Measurements from ENCODE around the gene FRG2.
"Not testable (repeated sequence)": the region's sequence is repeated elsewhere in the genome, so short reads cannot be mapped to it uniquely, and the experiment has no call there.

Gene FRG2

DNA sequence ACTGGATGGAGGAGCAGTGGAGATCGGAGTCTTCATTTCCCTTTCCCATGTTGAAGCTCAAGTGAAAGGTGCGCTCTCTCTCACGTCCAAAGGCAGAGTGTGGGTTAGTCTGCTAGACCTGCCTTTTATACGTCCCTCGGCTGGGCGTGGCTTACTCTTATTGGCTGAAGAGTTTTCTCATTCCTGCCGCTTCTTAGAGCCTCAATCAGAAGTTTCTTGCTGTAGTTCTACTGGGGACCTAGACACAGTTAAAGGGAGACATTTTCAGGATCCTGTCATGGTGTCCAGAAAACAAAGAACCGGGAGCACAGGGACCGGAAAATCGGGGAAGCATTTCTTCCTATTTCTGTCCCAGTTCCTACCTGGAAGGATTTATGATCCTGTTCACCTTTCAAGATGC is at the start of gene FRG2:
Gene FRG2 (minus strand): TSS at position 101 of the 400 bp plus-strand sequence. CDS start 52 bp downstream, at position 49.
- DNase-seq (ENCODE audit: low spot score), result not testable (repeated sequence)

DNA sequence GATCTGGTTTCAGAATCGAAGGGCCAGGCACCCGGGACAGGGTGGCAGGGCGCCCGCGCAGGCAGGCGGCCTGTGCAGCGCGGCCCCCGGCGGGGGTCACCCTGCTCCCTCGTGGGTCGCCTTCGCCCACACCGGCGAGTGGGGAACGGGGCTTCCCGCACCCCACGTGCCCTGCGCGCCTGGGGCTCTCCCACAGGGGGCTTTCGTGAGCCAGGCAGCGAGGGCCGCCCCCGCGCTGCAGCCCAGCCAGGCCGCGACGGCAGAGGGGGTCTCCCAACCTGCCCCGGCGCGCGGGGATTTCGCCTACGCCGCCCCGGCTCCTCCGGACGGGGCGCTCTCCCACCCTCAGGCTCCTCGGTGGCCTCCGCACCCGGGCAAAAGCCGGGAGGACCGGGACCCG is 41.3 kb upstream of the FRG2 start:
- not testable (repeated sequence) for DNase-seq (ENCODE audit: low spot score)

DNA sequence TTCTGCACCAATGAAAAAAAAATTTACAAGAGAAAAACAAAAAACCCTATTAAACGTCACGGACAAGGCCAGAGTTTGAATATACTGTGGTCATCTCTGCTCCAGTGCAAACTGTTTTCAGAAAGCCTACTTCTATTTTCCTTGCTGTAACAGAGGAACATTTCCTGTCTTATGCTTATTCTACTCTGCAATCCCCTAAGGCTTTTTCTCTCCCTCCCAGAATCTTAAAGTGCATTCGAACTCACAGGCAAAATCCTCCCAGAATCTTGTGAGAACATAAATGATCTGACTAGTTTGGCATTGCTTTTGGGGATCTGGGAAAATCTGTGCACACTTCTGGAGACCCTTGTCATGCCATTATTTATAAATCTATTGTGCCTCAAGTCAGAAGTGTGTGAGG is 37.7 kb upstream of the FRG2 start:
- not testable (repeated sequence) for DNase-seq (ENCODE audit: low spot score)

DNA sequence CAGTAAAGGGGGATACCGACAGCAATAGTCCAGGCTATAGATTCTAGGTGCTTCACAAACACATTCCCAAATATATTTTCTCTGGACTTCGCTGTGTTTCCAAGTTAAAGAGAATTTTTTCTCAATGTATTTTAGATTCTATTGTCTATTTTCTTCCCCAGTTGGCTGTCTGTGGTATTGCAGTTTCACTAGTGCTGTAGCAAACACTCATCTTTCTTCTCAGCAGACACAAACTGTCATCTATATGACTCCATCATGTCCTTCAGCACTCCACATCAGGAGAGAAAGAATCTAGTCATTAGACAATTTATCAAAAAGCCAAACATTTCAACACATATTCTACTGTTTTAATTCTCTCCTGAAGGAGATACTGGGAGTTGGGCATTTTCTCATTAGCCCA is 37.3 kb upstream of the FRG2 start, which contains the start of gene DBET:
Gene DBET (plus strand): TSS at position 161 of the 400 bp plus-strand sequence.
- not testable (repeated sequence) for DNase-seq (ENCODE audit: low spot score)

DNA sequence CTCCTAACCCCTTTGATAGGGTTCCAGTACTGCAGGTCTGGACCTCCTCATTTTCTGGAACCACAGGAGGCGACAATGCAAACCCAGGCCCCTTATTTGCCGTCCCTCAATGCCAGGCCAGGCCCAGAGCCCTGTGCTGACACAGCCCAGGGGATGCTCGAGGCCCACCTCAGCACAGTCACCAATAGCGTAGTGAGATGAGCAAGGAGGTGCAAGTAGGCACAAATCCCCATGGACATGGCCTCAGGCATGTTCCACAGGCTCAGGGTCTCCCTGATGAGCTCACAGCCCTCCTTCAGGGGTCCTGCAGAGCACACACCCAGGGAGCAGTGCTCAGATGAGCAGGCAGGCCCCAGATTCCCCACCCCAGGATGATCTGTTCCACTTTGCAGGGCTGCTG is 31.9 kb upstream of the FRG2 start:
- DNase-seq (ENCODE audit: low spot score), result not testable (repeated sequence)

DNA sequence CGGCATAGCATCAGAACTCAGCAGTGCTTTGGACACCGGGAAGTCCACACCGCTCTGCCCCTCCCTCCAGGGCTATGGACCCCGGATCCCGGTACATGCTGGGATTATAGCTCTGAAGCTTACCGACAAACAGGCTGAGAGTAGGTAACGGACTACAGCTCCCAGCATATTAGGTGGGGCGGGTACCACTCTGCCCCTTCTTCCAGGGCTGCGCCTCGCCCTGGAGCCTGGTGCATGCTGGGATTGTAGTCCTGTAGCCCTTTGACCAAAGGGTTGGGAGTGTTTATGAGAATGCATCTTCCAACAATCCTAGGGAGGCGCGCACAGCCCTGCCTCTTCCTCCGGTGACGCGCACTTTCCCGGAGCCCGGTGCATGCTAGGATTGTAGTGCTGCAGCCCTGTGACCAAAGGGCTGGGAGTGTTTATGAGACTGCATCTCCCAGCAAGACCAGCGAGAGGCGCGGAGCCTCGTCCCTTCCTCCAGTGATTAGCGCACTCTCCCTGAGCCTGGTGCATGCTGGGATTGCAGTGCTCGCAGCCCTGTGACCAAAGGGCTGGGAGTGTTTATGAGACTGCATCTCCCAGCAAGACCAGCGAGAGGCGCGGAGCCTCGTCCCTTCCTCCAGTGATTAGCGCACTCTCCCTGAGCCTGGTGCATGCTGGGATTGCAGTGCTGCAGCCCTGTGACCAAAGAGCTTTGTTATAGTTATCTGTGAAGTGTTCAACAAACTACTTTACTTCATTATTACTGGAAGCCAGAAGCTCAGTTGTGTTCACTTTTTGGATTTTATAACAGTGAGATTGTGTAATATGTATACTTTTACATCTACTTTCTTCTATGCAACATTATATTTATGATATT is 22.6 kb upstream of the FRG2 start:
- not testable (repeated sequence) for DNase-seq (ENCODE audit: low spot score)

DNA sequence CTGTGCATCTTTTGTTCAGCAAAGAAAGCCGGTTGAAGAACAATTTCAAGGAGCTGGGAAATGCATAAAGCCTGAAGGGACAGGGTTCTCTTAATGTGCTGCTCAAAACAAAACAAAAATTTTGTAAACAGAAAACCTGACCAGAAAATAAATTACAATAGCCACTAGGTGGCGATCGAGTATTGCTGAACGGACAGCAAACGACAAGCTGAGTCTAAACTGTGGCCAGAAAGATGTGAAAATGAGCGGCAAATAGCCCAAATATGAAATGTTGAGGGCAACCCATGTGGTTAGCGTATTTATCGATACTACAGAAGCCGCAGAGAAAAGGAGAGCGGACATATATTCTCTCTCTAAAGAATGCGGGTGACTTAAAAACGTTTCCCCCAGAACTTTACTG is 20.6 kb upstream of the FRG2 start:
- DNase-seq (ENCODE audit: low spot score), result not testable (repeated sequence)

DNA sequence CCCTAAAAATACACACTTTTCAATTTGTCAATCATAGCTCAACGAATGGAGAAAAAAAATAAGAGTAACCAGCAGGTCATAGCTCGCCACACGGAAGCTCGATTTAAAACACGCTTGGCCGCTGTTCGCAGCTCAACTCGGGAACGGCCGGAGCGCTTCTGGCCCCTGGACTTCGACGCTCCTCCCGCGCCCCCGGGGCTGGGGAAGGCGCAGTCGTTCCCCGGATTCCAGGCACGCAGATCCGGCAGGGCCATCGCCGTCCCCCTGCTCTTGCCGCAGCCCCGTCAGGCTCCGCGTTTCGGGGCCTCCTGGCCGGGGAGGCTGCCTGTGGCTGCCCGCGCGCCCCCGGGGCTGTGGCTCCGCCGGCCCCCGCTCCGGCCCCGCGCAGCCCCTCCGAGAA is 13.8 kb upstream of the FRG2 start:
- DNase-seq (ENCODE audit: low spot score), result not testable (repeated sequence)

DNA sequence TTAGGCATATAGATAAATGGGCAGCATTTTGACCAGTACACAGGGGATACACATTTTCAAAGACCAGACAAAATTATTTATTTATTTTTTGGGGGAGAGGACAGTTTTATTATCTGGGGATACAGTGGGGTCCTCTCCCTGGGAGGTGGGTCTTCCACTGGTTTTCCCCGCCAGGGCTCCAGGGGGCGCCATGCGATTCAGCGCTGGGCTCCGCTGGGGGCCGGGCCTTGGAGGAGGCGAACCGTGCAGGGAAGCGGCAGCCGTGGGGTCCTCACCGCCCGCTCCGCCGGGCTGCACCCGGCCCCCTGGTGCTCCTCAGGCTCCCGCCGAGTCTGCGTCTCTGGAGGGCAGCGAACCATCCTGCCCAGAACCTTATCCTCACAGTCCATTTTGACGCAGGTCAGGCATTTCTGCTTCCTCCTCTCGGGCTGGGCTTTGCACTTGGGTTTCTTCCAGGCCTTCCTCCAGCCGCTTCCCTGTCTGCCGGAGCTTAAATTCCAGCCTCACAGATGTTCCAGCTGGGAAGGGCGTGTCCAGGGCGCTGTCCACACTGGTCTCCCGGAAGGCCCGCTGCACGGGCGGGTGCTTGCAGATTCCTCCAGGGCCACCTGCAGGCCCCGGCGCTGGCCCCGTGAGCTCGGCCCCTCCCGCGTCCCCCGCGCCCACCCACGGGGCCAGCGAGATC is 10.8 kb upstream of the FRG2 start:
- DNase-seq (ENCODE audit: low spot score), result not testable (repeated sequence)

DNA sequence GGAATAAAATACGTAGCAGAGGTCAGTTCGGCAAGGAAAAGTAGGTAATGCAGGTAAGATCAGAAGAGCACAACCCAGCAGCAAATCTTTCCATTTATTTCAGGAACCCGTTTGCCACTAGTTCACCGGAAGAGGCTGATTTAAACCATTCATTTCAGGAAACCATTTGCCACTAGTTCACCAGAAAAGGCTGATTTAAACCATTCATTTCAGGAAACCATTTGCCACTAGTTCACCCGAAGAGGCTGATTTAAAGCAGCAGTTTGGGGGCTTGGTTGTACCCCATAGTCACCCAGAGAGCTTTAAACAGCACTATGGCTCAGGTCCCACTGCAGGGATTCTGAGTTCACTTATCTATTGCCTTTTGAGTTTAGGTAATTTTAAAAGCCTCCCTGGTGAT is 4.2 kb upstream of the FRG2 start:
- DNase-seq (ENCODE audit: low spot score), result not testable (repeated sequence)

DNA sequence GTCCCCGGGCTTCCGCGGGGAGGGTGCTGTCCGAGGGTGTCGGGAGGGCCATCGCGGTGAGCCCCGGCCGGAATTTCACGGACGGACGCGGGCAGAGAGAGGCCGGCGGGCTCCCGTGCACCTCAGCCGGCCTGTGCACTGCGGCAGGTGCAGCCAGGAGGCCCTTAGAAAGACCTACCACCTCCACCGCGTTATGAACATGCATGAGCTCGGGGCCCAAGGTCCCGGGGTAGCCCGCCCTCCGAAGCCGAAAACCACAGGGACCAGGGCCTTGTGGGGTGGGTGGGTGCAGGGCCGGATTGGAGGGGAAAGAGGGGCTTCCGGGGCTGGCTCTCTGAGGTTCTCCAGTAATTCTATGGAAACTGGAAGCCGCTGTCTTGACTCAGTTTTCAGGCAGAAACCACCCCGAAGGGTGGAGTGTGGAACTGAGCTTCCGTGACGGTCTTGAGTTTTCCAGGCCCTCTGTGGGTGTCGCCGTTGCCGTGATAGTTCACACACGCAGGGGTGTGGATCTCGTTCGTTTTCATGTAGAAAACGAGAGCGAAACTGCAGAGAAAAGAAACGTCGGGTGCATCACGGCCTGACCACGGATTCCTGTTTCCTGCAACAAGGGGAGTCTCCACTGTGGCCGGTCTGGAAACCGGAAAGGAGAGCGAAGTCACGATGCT is 4.3 kb downstream of the FRG2 start:
- DNase-seq (ENCODE audit: low spot score), result not testable (repeated sequence)

DNA sequence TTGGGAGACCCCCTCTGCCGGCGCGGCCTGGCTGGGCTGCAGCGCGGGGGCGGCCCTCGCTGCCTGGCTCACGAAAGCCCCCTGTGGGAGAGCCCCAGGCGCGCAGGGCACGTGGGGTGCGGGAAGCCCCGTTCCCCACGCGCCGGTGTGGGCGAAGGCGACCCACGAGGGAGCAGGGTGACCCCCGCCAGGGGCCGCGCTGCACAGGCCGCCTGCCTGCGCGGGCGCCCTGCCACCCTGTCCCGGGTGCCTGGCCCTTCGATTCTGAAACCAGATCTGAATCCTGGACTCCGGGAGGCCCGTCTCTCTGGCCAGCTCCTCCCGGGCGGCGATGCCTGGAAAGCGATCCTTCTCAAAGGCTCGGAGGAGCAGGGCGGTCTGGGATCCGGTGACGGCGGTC is 5.1 kb downstream of the FRG2 start:
- DNase-seq (ENCODE audit: low spot score), result not testable (repeated sequence)

DNA sequence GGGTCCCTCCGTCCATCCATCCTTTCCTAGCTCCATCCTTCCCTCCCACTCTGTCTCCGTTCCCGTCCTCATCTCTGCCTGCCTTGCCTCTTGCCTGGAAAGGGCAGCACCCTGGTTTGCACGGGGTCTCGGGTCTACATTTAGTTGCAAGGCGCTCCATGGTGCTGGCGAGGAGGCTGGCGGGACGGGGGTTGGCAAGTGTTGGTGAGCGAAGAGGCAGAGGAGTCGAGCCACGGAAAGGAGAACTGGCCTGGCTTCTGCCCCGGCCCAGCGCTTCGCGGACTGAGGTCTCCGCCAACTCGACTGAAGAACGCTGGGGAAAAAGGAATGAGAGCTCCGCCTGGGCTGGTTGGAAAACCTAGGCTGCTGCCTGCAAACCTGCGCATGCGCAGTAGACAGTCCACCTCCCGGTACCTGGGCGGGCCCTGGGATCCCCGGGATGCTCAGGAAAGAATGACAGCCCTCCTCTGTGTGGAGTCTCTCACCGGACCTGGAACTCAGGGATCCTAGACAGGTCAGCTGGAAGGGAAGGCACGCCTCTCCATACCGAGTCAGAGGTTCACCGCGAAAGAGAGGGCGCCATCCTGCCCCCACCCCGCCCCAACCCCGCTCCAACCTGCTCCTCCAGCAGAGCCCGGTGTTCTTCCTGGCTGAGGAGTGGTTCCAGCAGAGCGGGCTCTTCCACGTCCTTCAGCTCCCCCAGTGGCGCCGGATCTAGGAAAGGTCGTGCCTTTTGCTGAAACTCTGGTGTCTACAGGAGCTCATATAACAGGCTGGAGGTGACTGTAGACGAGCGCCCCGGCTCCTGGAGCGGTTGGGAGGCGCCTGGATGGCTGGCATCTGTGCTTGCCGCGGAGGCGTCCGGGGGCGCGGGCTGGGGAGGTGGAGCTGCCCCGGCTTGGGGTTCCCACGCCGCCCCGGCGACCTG is 6.0 kb downstream of the FRG2 start:
- peak; percentile 28 for DNase-seq (ENCODE audit: low spot score)

DNA sequence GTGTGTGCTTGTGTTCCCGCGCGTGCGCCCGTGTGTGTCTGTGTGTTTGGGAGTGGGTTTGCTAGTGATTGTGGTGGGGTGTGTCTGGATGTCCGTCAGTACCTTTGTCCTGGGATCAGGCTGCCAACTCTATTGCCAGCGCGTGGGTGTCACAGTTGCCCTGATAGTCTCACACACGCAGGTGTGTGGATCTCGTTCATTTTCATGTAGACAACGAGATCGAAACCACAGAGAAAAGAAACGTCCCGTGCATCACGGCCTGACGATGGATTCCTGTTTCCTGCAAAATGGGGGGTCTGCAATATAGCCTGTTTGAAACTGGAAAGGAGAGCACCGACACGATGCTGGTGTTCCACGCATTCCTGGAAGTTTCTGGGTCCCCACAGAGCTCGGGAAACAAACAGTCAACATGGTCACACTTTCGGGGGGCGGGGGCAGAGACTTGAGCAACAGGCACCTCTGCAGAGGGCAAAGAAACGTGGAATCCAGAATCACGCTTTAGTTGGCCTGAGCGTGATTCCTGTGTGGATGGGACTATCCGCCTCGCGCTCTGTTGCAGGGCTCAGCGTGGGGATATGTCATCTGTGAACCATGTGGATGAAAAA is 7.1 kb downstream of the FRG2 start:
- not testable (repeated sequence) for DNase-seq (ENCODE audit: low spot score)

DNA sequence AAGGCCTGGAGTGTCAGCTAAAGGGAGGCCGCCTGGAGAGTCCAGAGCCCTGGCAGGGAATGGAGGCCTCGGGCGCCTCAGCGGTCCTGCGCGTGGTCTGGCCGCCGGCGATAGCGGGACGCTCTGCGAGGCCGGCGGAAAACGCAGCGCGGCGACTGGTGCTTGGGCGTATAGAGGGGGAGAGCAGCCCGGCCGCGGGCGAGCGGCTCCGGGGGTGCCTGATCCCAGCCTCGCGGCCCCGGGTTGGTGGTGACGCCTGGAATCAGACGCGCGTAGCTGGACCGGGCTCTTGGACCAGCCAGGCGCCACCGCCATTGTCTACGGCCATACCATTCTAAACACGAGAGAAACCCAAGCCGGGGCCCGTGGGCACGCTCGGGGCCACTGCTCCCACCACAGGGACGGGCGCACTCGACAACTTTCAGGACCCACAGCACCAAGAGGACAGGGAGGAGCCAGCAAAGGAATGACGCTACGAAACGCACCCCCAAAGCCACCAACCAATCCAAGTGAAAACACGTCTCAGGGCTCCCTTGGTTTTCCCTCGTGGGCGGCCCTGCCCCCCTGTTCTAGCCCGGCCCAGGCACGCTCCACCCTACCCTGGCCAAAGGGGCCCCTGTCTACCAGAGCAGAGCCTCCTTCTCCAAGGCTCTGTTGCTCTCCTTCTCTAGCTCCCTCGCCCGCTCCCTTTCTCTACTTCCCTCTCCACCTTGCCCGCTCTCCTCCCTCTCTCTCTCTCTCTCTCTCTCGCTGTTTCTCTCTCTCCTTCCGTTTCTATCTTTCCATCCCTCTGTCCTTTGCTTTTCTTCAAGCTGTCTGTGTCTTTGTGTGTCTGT is 7.8 kb downstream of the FRG2 start:
- DNase-seq (ENCODE audit: low spot score), result no peak

DNA sequence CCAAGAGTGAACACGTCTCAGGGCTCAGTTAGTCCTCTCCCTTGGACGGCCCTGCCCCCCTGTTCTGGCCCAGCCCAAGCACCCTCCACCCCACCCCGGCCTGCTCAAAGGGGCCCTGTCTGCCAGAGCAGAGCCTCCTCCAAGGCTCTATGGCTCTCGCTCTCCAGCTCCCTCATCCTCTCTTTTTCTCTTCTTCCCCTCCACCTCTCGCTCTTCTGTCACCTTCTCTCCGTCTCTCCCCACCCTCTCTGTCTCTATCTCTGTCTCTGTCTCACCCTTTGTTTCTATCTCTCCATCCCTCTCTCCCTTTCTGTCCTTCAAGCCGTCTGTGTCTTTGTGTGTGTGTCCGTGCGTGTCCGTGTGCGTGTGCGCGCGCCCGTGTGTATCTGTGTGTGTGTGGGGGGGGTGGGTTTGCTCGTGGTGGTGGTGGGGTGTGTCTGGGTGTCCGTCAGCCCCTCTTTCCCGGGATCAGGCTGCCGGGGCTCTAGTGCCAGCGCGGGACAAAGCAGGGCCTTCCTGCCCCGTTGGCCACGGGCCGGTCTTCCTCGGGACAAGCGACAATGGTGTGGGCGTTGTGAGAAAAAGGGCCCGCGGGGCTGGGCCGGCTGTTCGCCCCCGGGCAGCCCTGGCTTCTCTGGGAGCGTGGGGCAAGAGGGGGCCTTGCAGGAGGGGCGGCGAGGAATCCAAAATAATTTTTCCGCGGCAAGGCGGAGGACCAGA is 8.7 kb downstream of the FRG2 start:
- DNase-seq (ENCODE audit: low spot score), result no peak

DNA sequence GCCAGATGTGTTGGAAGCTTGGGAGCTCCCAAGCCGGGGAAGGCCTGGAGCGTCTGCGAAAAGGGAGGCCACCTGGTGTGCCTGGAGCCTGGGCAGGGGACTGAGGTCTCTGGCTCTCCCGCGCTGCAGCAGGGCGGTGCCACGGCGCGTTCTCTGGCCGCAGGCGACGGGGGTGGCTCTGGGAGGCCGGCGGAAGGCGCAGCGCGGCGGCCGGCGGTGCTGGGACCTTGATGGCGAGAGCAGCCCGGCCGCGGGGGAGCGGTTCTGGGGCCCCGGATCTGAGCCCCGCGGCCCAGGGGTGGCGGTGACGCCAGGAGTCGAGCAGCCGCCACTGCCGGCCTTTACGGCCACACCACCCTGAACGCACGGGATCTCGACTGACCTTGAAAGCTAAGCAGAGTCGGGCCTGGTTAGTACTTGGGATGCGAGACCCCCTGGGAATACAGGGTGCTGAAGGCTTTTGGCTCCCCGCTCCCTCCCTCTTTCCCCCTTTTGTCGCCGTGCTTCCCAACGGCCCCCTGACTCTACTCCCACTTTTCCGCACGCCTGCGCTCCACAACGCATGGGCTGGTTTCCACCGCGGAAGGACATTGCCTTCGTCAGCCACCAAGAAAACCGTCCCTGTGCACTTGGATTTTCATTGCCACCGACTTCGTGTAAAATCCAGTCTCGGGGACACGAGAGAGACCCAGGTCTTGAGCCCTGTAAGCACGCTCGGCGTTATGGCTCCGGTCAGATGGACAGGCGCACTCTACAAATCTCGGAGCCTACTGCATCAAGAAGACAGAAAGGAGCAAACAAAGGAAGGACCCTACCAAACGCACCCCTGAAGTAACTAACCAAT is 9.5 kb downstream of the FRG2 start:
- no peak for DNase-seq (ENCODE audit: low spot score)

All from COLO829 (cell line).